Middle frontal gyrus (tissue), 1 donor: ENCODE results near the gene HSD17B13.
"Not testable (repeated sequence)": the region's sequence is repeated elsewhere in the genome, so short reads cannot be mapped to it uniquely, and the experiment has no call there.

Experiments used
- DNase-seq: peaks from one replicate; pipeline ENCODE4 v3.0.0-alpha.2; 2015; ENCODE audit warnings: low spot score; ENCODE audit errors: extremely low spot score

HSD17B13 gene, protein sequence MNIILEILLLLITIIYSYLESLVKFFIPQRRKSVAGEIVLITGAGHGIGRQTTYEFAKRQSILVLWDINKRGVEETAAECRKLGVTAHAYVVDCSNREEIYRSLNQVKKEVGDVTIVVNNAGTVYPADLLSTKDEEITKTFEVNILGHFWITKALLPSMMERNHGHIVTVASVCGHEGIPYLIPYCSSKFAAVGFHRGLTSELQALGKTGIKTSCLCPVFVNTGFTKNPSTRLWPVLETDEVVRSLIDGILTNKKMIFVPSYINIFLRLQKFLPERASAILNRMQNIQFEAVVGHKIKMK

DNA sequence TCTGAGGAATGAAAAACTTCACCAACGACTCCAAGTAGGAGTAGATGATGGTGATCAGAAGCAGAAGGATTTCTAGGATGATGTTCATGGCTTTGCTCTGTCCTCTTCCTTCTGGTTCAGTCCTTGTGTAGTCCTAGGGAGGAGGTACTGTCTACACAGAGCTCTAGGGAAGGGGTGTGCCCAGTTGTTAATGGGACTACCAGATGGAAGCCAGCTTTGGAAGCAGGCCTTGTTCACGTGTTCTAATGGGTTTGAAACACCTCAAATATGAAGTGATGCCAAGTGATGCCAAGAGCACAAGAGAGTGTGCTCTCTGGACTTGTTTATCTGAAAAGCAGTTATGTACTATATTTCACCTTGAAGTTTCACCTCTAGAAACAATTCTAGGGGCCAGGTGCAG is at the start of gene HSD17B13:
Gene HSD17B13 (minus strand): TSS at position 129 of the 400 bp plus-strand sequence. CDS start 41 bp downstream, at position 88.
- DNase-seq: no peak

DNA sequence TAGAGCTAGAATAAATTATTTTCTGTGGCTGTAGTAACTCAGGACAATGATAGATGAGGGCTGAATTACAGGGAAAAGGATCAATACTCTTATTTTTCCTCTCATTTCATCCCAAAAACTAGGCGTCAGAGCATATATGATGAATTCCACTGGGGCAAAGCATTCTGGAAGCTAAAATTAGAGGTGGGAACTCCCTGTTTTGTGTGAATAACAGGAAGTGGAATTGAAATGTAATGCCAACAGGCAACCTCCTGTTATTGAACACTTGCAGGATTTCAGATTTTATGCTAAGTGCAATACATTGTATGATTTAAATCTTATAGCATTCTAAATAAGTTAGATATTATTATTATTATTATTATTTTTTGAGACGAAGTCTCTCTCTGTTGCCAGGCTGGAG is 47.4 kb upstream of the HSD17B13 start:
- DNase-seq: no peak

DNA sequence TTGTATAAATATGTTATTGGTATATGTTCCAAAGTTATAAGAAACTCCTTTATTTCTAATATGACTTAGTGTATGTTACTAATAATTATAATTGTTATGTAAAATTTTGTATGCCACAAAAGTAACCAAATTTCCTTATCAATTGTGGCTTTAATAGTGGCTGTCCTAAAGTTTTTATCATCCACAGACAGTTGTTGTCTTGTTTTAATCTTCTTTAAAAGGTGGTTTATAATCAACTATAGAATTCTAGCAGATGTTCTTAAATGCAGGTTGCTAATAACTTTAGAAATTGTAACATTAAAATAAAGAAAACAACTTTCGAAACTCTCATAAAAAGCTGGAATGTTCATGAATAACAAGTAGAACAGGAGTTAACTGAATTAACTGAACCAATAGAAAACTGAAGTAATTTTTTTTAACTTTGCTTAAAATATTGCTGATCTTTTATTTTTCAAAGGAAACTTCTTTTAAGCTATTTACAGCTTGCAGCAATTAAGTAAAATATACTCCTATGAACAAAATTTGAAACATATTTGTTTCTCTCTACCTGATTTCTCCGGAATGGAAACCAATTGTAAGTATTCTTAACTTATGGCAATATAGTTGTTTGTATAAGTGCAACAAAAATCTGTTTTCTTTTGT is 44.0 kb upstream of the HSD17B13 start:
- no peak for DNase-seq

DNA sequence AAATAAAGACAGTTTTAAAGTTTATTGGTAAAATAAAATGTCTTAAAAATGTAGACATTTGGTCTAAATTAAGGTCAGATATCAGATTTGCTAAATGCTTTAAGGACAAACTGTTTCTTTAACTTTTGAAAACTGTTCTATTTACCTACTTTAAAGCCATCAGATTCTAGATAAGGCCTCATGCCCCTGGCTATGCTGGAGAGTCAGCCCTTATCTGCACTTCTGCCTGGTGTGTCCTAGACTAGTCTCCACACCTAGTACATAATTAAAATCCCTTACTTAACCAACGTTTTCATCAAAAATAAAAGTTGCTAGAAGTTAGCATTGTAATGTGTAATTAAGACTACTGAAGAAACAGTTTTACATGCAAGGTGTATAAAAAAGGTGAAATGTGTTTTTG is 42.7 kb upstream of the HSD17B13 start:
- DNase-seq: no peak

DNA sequence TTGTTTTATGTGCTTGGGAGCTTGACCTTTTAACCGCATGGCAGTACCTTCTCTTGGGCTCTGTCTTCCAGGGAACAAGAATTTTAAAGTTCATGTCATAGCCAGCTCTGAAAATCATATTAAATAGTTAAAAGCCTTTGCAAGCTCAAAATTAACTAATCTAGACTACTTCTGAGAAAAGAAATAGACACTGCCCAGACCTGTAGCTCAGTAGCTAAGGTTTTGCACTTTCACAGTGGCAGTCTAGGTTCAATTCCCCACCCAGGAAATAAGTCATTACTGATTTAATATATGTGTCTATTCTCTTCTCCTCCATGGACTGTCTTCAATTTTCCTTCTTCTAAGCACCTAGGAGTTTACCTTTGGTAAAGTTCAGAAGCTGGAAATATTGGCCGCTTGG is 40.9 kb upstream of the HSD17B13 start:
- no peak for DNase-seq

DNA sequence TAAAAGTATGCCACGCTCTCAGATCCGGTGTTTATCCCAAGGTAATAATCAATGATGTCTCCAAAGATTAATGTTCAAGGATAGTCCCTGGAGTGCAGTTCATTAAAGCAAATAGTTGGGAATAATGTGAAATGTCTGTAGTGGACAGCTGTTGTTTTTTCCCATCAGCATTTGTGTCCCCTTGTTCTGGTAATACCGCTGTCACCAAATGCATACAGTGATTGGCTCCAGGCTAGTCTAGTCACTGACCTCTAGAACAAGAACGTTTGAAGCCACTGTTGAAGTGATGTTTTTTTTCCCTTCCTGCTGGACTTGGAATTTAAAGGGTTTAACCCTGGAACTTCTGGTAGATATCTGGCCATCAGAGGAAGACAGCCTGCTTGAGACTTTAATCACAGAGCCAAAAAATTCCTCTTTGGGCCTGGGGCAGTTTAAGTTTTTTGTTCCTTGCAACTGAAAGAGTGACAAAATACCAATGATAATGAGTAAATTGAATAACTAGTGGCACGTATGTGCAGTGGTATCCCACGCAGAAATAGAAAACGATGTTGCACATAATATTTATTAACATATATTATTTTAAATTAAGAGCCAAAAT is 37.8 kb upstream of the HSD17B13 start:
- no peak for DNase-seq

DNA sequence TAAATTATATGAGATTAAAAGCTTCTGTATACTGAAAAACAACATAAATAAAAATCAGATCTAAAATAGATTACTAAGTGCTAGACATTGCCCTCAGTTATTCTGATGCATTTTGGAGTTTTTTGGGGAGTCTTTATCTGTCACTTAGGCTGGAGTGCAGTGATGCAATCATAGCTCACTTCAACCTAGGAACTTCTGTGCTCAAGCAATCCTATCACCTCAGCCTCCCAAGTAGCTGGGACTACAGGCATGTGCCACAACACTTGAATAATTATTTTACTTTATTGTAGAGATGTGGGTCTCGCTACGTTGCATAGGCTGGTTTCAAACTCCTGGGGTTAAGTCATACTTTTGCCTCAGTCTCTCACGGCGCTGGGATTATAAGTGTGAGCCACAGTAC is 36.6 kb upstream of the HSD17B13 start:
- DNase-seq: no peak

DNA sequence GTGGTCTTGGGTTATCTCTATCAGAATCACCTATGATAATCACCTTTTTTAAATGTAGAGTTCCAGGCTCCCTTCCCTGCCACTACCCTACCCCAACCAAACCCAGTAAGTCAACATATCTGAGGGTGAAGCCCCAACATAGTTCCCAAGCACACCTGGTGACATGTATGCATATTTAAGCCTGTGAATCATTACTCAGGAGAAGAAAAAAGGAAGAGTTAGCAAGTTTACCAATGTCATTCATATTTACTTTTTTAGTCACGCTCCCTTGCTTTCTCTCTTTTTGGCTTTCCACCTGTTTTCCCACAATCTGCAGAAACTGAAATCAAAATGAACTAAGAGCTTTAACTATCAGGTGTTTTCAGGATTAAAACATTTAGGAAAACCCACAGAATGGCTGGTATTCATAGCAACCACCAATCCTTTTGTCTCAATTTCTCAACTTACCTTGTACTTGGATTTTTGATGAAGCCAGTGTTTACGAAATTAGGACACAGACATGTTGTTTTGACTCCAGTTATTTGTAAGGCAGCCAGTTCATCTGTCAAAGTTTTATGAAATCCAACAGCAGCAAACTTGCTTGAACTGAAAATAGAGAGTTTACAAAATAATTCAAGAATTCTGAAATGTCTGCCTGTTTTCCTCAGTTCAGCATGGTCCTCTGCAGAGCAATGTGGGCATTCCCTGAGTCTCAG is 34.3 kb upstream of the HSD17B13 start:
- no peak for DNase-seq

DNA sequence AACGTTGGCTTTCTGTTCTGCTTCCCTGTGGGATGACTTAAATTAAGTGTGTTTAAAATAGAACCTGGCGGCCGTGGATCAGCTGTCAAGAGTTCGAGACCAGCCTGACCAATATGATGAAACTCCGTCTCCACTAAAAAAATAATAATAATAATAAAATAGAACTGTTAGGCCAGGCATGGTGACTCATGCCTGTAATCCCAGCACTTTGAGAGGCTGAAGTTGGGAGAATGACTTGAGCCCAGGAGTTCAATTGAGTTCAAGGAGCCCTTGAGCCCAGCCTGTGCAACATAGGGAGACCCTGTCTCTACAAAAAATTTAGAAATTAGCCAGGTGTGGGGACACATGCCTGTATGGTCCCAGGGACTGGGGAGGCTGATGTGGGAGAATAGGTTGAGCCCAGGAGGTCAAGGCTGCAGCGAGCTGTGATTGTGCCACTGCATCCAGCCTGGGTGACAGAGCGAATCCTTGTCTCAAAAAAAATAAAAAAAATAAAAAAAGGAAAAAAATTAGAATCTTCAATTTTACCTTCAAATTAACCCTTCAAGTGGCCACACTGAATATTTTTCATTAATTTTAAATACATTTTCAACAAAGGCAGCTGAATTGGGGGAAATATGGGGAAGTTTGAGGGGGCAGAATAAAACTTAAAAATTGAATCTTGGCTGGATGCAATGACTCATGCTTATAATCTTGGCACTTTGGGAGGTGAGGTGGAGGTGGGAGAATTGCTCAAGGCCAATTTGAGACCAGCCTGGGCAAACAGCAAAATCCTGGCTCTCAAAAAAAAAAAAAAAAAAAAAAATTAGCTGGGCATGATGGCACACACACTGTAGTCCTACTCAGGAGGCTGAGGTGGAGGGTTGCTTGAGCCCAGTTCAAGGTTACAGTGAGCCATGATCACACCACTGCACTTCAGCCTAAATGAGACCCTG is 31.8 kb upstream of the HSD17B13 start:
- no peak for DNase-seq

DNA sequence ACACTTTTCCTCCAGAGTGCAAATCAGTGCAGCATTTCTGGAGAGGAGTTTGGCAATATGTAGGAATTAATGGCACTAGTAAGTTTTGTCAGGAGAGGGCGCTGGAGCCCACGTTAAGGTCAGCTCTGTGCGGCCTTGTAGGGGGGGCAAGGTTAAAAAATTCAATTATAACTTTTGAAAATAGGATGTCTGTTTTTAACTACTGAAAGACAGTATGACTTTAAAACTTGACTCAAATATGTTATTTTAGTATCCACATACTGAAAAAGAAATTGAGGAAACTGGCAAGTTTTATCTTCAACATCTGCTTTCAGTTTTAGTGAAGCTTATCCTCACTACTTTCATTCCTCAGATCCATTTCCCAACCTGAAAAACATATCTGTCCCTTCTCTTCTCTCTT is 30.9 kb upstream of the HSD17B13 start:
- no peak for DNase-seq

DNA sequence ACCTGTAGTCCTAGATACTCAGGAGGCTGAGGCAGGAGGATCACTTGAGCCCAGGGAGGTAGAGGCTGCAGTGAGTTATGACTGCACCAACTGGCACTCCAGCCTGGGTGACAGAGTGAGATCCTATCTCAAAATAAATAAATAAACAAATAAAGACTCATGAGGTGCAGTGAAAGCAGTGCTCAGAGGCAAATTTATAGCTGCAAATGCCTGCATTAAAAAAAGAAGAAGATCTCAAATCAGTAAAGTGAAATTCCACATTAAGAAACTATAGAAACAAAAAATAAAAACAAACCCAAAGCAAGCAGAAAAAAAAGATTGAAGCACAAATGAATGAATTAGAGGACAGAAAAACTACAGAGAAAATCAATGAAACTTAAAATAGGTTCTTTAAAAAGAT is 22.5 kb upstream of the HSD17B13 start:
- no peak for DNase-seq

DNA sequence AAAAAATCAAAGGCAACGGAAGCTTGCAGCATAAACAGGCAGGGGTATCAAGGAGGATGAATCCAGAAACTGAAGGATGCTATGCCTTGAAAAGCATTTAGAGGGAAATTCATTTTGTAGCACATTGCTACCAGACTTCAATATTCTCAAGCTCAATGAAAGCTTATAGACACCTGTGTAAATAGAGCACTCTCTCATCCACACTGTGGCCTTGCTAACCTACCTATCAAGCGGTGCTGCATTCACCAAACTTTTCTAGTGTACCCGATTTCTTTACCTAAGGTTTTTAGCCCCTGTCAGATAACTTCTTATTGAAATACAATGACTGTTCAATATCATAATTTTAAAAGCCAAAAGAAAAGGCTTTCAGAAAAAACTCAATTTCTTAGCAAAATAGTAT is 20.2 kb upstream of the HSD17B13 start:
- DNase-seq: no peak

DNA sequence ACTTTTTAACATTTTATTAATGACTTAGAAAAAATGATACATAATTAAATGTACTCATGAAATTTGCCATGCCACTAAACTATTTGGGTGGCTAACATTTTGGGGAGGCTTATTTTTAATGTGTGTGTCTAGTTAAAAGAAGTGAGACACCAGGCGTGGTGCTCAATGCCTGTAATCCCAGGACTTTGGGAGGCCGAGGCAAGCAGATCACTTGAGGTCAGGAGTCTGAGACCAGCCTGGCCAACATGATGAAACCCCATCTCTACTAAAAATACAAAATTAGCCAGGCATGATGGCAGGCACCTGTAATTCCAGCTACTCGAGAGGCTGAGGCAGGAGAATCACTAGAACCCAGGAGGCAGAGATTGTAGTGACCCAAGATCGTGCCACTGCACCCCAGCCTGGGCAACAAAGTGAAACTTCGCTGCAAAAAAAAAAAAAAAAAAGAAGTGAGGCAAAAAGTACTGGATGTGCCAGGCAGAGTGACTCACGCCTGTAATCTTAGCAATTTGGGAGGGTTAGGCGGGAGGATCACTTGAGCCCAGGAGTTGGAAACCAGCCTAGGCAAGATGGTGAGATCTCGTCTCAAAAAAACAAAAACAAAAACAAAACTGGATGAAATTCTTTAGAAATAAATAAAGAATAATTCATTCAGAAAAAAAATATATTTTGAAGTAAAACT is 19.4 kb upstream of the HSD17B13 start:
- not testable (repeated sequence) for DNase-seq

DNA sequence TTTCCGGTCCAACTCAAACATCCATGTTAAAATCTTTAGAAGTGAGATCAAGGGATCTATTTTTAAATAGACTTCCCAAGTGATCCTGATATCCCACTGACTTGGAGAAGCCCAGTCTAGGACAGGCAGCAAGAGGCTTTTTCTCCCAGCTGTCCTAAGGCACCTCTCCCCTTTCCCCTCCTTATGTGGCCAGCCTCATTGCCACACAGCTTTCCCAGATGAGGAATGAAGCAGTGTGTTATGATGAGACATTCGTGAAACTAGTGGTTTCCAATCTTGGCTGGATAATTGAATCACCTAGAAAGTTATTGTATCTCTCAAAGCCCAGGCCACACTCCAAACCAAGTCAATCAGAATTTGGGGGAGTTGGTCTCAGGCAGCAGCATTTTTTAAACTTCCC is 16.8 kb upstream of the HSD17B13 start:
- DNase-seq: no peak

DNA sequence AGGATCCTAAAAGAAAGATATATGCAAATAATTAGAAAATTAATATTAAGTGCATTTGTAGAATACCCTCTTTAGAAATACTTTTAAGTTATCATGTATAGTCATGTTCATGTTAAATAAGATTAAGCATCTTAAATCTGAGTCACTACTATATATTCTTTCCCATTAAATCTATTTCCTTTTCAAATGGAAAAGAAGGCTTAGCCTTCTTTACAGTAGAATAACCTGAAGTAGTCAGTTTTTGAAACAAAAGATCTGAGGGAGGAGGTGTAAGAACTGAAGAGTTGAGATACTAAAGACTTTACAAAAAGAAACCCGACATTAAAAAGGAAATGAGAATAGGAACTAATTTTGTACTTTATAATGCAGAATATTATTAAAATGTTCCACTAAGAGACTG is 14.7 kb upstream of the HSD17B13 start:
- DNase-seq: no peak

DNA sequence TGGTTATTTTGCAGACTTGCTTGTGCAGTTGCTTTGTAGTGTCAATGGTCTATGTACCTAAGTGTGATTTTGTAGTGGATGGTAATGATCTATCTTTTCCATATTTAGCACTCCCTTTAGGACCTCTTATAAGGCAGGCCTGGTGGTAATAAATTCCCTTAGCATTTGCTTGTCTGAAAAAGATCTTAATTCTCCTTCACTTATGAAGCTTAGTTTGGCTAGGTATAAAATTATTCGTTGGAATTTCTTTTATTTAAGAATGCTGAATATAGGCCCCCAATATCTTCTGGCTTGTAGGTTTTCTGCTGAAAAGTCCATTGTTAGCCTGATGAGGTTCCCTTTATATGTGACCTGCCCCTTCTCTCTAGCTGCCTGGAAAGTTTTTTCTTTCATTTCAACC is 10.6 kb upstream of the HSD17B13 start:
- no peak for DNase-seq

DNA sequence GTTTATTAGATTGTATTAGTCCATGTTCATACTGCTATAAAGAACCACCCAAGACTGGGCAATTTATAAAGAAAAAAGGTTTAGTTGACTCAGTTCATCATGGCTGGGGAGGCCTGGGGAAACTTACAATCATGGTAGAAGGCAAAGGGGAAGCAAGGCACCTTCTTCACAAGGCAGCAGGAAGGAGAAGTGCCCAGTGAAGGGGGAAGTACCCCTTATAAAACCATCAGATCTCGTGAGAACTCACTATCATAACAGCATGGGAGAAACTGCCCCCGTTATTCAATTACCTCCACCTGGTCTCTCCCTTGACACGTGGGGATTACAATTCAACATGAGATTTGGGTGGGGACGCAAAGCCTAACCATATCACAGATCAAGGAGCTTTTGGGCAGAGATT is 8.1 kb upstream of the HSD17B13 start:
- no peak for DNase-seq

DNA sequence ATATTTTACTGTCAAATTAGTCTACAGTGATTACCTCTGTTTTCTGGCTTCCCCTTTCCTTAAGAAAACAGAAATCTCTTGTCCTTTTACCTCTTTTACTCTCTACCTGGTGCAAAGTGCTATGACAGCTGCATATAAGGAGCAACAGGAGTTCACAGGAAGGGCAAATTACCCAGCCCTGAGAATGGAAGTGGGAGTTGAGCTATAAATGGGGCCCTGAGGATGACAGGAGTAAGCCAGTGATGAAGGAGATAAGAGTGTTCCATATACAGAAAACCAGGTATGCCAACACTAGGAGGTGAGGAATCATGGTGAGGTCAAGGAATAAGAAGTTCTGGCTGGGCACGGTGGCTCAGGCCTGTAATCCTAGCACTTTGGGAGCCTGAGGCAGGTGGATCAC is 4.5 kb upstream of the HSD17B13 start:
- DNase-seq: no peak

DNA sequence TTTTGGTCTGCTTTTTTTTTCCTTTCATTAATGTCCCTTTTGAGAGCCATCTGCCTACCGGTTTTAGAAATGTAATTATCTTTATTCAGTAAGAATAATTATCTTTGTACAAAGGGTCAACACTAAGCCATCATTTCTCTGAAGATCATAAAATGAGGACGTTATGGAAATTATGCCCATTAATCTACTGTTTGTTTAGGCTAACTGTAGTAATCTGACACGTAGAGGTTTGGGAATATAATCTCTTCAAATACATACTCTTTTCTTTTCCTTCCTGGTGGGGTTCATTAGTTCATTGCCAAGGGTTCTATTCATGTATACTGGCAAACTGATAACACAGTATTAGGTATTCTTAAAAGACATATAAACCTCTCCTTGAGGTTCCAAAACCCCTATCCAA is 3.8 kb upstream of the HSD17B13 start:
- no peak for DNase-seq

DNA sequence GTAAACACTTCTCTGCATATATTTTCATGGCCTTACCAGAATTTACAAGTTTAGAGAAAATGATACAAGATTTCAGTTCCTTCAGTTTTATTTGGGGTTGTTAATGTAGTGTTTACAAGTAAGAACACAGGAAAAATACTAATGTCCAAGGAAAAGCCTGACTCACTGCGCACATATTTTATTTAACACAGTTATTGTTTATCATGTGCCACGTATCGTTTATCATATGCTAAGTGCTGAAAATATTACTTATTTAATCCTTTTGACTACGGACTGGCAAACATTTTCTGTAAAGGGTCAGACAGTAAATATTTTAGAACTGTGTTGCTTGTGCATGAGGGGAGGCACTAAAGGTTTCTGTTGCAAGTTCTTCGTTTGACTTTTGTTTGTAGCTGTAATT is 794 bp downstream of the HSD17B13 start:
- no peak for DNase-seq

DNA sequence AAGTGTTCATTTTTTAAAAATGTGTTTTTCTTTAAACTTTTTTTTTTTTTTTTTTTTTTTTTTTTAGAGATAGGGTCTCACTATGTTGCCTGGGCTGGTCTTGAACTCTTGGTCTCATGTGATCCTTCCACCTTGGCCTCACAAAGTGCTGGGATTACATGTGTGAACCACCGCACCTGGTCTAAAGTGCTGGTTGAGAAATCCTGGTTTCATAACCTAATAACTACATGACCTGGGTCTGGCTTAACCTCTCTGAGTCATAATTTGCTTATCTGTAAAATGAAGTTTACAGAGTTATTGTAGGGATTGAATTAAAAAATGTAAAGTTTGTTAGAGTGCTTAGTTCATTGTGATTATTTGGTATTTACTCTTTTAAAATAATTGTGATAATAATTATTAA is 5.2 kb downstream of the HSD17B13 start:
- no peak for DNase-seq
